PC-3 (cell line): ENCODE data around the gene CLASP1. TPM values are rescaled to one million over a fixed set of nuclear protein-coding genes. Genes with fewer than 3 reads are reported as not detected.

Source experiments
- ATAC-seq: fragments of 200-7000 bp; cut with Tn5 transposase; 2 replicates; pipeline ENCODE4 v1.9.1; 2020; ENCODE audit warnings: mild to moderate bottlenecking, moderate library complexity
- BruUV-seq: library from RNA; stranded (reverse); fragments of 400-500 nt; replicated peaks from 2 replicates; lab custom pipeline; 2021; lab: Mats Ljungman, UMichigan
- CTCF ChIA-PET: fragments of 300-600 bp; sonication (Branson Sonifier 250); formaldehyde crosslinking; loops from one replicate; lab custom pipeline; 2022; ENCODE audit warnings: antibody characterized with exemption; lab: Charles Lee
- POLR2A ChIA-PET: fragments of 300-600 bp; sonication (Branson Sonifier 250); formaldehyde crosslinking; loops from one replicate; lab custom pipeline; 2022; ENCODE audit warnings: antibody characterized with exemption; ENCODE audit not compliant: unreplicated experiment; lab: Charles Lee
- DNase-seq: peaks from one replicate; pipeline ENCODE4 v3.0.0-alpha.2; 2015
- H2AFZ ChIP-seq: fragments of 300-600 bp; sonication (generic); 2 replicates; pipeline ENCODE4 v1.6.0; 2016; ENCODE audit warnings: antibody characterized with exemption, low read length
- H3F3A ChIP-seq: fragments of 300-600 bp; sonication (generic); one replicate; pipeline ENCODE4 v1.6.0; 2017; ENCODE audit warnings: antibody characterized with exemption, low read length, control low read depth, mild to moderate bottlenecking; ENCODE audit not compliant: unreplicated experiment
- H3K27ac ChIP-seq: fragments of 300-600 bp; sonication (generic); 2 replicates; pipeline ENCODE4 v1.5.1; 2016; ENCODE audit warnings: mild to moderate bottlenecking, low read length
- H3K27me3 ChIP-seq: fragments of 300-600 bp; sonication (generic); 2 replicates; pipeline ENCODE4 v1.6.1; 2016; ENCODE audit warnings: low read length, mixed read lengths
- H3K36me3 ChIP-seq: fragments of 300-600 bp; sonication (generic); 2 replicates; pipeline ENCODE4 v1.6.1; 2016; ENCODE audit warnings: low read depth, mixed run types, low read length, mixed read lengths
- H3K4me1 ChIP-seq: fragments of 300-600 bp; sonication (generic); 2 replicates; pipeline ENCODE4 v1.5.1; 2016; ENCODE audit warnings: low read length; ENCODE audit not compliant: insufficient read depth
- H3K4me2 ChIP-seq: fragments of 300-600 bp; sonication (generic); 2 replicates; pipeline ENCODE4 v1.6.0; 2016; ENCODE audit warnings: low read length
- H3K4me3 ChIP-seq: fragments of 300-600 bp; sonication (generic); 2 replicates; pipeline ENCODE4 v1.5.1; 2016; ENCODE audit warnings: mild to moderate bottlenecking, low read length, mixed read lengths
- H3K79me2 ChIP-seq: fragments of 300-600 bp; sonication (generic); 2 replicates; pipeline ENCODE4 v1.6.1; 2017; ENCODE audit warnings: low read length, mixed read lengths
- H3K9ac ChIP-seq: fragments of 300-600 bp; sonication (generic); 2 replicates; pipeline ENCODE4 v1.6.0; 2016; ENCODE audit warnings: mild to moderate bottlenecking, low read length
- H3K9me2 ChIP-seq: fragments of 300-600 bp; sonication (generic); replicated peaks from 2 replicates; pipeline ENCODE4 v1.6.1; 2016; ENCODE audit warnings: mixed run types, low read length, mixed read lengths
- H3K9me3 ChIP-seq: fragments of 300-600 bp; sonication (generic); 2 replicates; pipeline ENCODE4 v1.6.1; 2016; ENCODE audit warnings: low read length, mixed read lengths
- H4K20me1 ChIP-seq: fragments of 300-600 bp; sonication (generic); 2 replicates; pipeline ENCODE4 v1.6.1; 2016; ENCODE audit warnings: low read length, mixed read lengths
- EZH2 ChIP-seq: fragments of 300-600 bp; sonication (generic); IDR thresholded peaks from one replicate; pipeline ENCODE4 v1.6.1; 2017; ENCODE audit warnings: antibody characterized with exemption, mild to moderate bottlenecking, low read length; ENCODE audit not compliant: unreplicated experiment
- EZH2phosphoT487 ChIP-seq: fragments of 300-600 bp; sonication (generic); IDR thresholded peaks from 2 replicates; pipeline ENCODE4 v1.6.1; 2018; ENCODE audit warnings: mild to moderate bottlenecking, antibody characterized with exemption, low read length, borderline replicate concordance
- intact Hi-C: fragments of 100-400 bp; cut with micrococcal nuclease; formaldehyde crosslinking; loops from 2 replicates; pipeline ENCODE4 v1.9.0; 2023
- total RNA-seq: library from RNA; depleted of rRNA; stranded (reverse); fragments of >200 nt; gene quantifications from 2 replicates; pipeline ENCODE4 v1.2.3, GENCODE V29; 2014
- TF ChIP-seq, protein P1 (sequence below): fragments of 300-600 bp; sonication (generic); conservative IDR thresholded peaks from 2 replicates; pipeline ENCODE4 v1.5.1; 2017; ENCODE audit warnings: antibody characterized with exemption, low read depth, mild to moderate bottlenecking, low read length

Gene CLASP1
- total RNA-seq, 1 experiment from 2014 or later, result 24.3 TPM

DNA sequence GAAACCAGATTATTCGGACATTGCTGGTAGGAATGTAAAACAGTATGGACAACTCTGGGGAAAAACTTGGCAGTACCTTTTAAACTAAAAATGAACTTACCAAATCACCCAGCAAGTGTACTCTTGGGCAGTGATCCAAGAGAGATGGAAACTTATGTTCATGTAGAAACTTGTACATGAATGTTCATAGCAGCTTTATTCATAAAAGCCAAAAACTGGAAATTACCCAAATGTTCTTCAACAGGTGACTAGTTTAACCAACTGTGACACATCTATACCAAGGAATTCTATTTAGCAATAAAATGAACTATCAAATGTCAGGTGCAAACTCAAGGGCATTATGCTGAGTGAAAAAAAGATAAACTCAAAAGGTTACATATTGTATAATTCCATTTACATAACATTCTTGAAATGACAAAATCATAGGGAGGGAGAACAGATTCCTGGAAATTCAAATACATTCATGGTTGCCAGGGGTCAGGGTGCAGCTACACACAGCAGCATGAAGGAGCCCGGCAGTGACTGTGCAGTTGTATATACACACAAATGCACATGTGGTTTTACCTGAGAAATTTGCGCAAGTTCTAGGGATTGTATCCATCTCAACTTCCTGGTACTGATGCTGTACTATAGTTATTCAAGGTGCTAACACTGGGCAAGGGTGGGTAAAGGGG lies 122.1 kb downstream of the CLASP1 start:
- H3F3A ChIP-seq, result no peaks in the 10 kb centered on the region
- H2AFZ ChIP-seq, result no peak overlapping the region
- ATAC-seq (no peak), DNase-seq (peak; percentile 25)
- no peak overlapping the region for H3K4me2 ChIP-seq
- no peak overlapping the region for H3K4me3 ChIP-seq
- TF ChIP-seq, protein P1, sequence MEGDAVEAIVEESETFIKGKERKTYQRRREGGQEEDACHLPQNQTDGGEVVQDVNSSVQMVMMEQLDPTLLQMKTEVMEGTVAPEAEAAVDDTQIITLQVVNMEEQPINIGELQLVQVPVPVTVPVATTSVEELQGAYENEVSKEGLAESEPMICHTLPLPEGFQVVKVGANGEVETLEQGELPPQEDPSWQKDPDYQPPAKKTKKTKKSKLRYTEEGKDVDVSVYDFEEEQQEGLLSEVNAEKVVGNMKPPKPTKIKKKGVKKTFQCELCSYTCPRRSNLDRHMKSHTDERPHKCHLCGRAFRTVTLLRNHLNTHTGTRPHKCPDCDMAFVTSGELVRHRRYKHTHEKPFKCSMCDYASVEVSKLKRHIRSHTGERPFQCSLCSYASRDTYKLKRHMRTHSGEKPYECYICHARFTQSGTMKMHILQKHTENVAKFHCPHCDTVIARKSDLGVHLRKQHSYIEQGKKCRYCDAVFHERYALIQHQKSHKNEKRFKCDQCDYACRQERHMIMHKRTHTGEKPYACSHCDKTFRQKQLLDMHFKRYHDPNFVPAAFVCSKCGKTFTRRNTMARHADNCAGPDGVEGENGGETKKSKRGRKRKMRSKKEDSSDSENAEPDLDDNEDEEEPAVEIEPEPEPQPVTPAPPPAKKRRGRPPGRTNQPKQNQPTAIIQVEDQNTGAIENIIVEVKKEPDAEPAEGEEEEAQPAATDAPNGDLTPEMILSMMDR, result no peak
- TF ChIP-seq EZH2 (no peak), EZH2phosphoT487 (no peak)
- no peak overlapping the region for H3K9ac ChIP-seq
- CTCF ChIA-PET, result no interaction called here
- intact Hi-C loops, result no loop called here
- H3K79me2 ChIP-seq, result peaks cover 27% of the 10 kb centered on the region
- no peak overlapping the region for H3K27ac ChIP-seq
- H3K27me3 ChIP-seq, result no peaks in the 10 kb centered on the region
- BruUV-seq, result no TSS peak
- H3K9me2 ChIP-seq, result no peaks in the 10 kb centered on the region
- no peaks in the 10 kb centered on the region for H3K9me3 ChIP-seq
- peaks cover 6% of the 10 kb centered on the region; the same call in 1 of the 2 replicates for H3K36me3 ChIP-seq
- H3K4me1 ChIP-seq, result peaks cover 15% of the 10 kb centered on the region
- no peaks in the 10 kb centered on the region for H4K20me1 ChIP-seq
- POLR2A ChIA-PET, result no interaction called here

DNA sequence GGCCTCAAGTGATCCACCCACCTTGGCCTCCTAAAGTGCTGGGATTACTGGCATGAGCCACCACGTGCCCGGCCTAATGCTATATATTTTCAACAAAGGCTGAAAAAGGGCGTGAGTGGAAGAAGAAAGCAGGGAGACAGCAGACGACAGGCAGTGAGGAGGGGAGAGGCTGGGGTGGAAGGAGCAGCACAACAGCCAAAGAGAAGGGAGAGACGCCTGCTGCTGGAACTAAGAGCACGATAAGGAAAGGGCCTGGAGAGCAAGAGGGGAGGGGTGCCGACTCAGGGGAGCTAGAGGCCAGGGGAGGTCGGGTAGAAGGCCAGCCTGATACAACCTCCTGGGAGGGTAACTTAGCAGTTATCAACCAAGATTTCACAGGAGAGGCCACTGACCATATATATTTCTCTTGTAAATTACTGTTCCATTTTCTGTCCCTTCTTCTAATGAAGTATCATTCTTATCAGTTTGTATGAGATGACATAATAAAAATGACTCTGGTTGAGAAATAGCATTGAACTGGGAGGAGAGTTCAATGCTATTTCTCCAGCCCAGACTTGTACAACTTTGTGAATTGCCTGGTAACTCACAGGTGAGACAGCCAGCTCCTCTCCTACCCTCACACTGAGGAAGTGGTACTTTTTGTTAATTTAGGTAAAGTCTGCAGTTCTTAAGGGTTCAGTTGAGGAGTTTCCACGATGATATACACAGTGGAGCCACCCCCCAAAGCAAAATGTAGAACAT lies 124.4 kb downstream of the CLASP1 start:
- Histone ChIP-seq H3K4me3 (no peak overlapping the region), H3K27me3 (no peaks in the 10 kb centered on the region), H4K20me1 (no peaks in the 10 kb centered on the region), H3K9ac (no peak overlapping the region), H3K4me2 (no peak overlapping the region), H3K79me2 (peaks cover 22% of the 10 kb centered on the region), H2AFZ (no peak overlapping the region), H3K9me2 (no peaks in the 10 kb centered on the region), H3K27ac (no peak overlapping the region), H3F3A (no peaks in the 10 kb centered on the region), H3K9me3 (no peaks in the 10 kb centered on the region), H3K36me3 (peaks cover 6% of the 10 kb centered on the region; the same call in 1 of the 2 replicates), H3K4me1 (peaks cover 10% of the 10 kb centered on the region)
- CTCF ChIA-PET, result no interaction called here
- intact Hi-C loops, result no loop called here
- no peak for ATAC-seq
- TF ChIP-seq EZH2phosphoT487, result no peak
- TF ChIP-seq EZH2, result no peak
- TF ChIP-seq, protein P1, result no peak
- no TSS peak for BruUV-seq
- DNase-seq, result no peak
- POLR2A ChIA-PET, result no interaction called here

DNA sequence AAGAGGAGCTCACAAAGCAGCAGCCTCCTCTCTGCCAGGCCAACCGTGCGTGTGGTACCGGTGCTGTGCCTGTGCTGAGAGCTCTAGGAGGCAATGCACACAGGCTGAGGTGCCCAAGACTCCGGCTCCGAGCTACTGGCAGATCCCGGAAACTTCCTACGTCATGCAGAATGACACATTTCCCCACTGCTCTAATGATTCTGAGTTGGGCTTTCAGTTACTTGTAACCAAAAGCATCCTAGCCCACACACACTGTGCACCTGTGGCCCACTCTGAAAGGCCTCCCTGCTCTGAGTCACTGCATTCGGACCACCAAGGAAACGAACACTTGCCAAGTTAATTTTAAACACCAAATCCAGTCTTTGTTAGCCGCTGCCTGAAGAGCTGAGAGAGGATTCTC lies 127.9 kb downstream of the CLASP1 start:
- H3K27me3 ChIP-seq, result no peaks in the 10 kb centered on the region
- DNase-seq, result no peak
- H2AFZ ChIP-seq, result no peak overlapping the region
- TF ChIP-seq, protein P1, result no peak
- no peak for TF ChIP-seq EZH2
- TF ChIP-seq EZH2phosphoT487, result no peak
- H3K4me3 ChIP-seq, result no peak overlapping the region
- ATAC-seq, result no peak
- H3F3A ChIP-seq, result no peaks in the 10 kb centered on the region
- H3K36me3 ChIP-seq, result peaks cover 3% of the 10 kb centered on the region; the same call in 1 of the 2 replicates
- no peaks in the 10 kb centered on the region for H3K9me2 ChIP-seq
- no peaks in the 10 kb centered on the region for H4K20me1 ChIP-seq
- no peak overlapping the region for H3K27ac ChIP-seq
- H3K9me3 ChIP-seq, result no peaks in the 10 kb centered on the region
- no peak overlapping the region for H3K4me2 ChIP-seq
- no peak overlapping the region for H3K9ac ChIP-seq
- H3K79me2 ChIP-seq, result no peaks in the 10 kb centered on the region
- intact Hi-C loops, result no loop called here
- ChIA-PET POLR2A (no interaction called here), CTCF (no interaction called here)
- BruUV-seq, result no TSS peak
- H3K4me1 ChIP-seq, result no peaks in the 10 kb centered on the region
